Thymus (tissue), 11 donors: ENCODE data around the gene GAREM1. TPM values are rescaled to one million over a fixed set of nuclear protein-coding genes. Genes with fewer than 3 reads are reported as not detected.

Experiments used
- DNase-seq, 9 donors: peaks; one replicate each; pipeline ENCODE4 v3.0.0-alpha.2; 2013; ENCODE audit warnings: low spot score in 9 of 9, low read depth in 6 of 9, missing footprints in 1 of 9
- H3K27ac ChIP-seq, 2 donors: one replicate each; pipeline ENCODE4 v1.5.1; 2013; ENCODE audit warnings: control low read depth in 1 of 2, low read depth in 1 of 2, low read length in 1 of 2, mild to moderate bottlenecking in 1 of 2, moderate library complexity in 1 of 2
- H3K27me3 ChIP-seq, 2 donors: one replicate each; pipeline ENCODE4 v1.5.1; 2013; ENCODE audit warnings: low read length in 1 of 2; ENCODE audit not compliant: control insufficient read depth in 2 of 2, insufficient read depth in 1 of 2
- H3K36me3 ChIP-seq, 2 donors: one replicate each; pipeline ENCODE4 v1.5.1; 2013; ENCODE audit warnings: low read length in 1 of 2, mild to moderate bottlenecking in 1 of 2, moderate library complexity in 1 of 2; ENCODE audit not compliant: control insufficient read depth in 2 of 2, insufficient read depth in 2 of 2
- H3K4me1 ChIP-seq, 2 donors: one replicate each; pipeline ENCODE4 v1.5.1; 2013; ENCODE audit warnings: low read length in 2 of 2; ENCODE audit not compliant: control insufficient read depth in 2 of 2, insufficient read depth in 2 of 2
- H3K4me3 ChIP-seq, 2 donors: one replicate each; pipeline ENCODE4 v1.5.1; 2013; ENCODE audit warnings: low read length in 2 of 2, control low read depth in 1 of 2, mild to moderate bottlenecking in 1 of 2
- H3K9me3 ChIP-seq, 2 donors: one replicate each; pipeline ENCODE4 v1.5.1; 2013; ENCODE audit warnings: low read length in 1 of 2, mild to moderate bottlenecking in 1 of 2; ENCODE audit not compliant: control insufficient read depth in 2 of 2, insufficient read depth in 1 of 2
- WGBS: extraction: QIAGEN DNeasy Blood & Tissue Kit; methylation state at CpG from one replicate; pipeline ENCODE4 v1.1.7; 2013; 5-methylcytosine and 5-hydroxymethylcytosine counted together
- polyA plus RNA-seq: library from polyadenylated mRNA; stranded (reverse); fragments of 200-250 nt; gene quantifications from one replicate; pipeline ENCODE4 v1.2.3, GENCODE V29; 2013
- total RNA-seq: library from RNA; stranded (reverse); fragments of 120-200 nt; gene quantifications from one replicate; pipeline ENCODE4 v1.2.4, GENCODE V29; 2013
- donor health status: healthy.

The GAREM1 gene
- total and polyA plus RNA-seq, 2 donors = 0.57 to 1.5 TPM

GRCh38 chr18:32386471-32386870 is 84.2 kb downstream of the GAREM1 start:
- H3K9me3 ChIP-seq = no peaks in the 10 kb centered on the region
- no peaks in the 10 kb centered on the region for H3K27me3 ChIP-seq
- no peak overlapping the region for H3K4me3 ChIP-seq
- H3K4me1 ChIP-seq = no peaks in the 10 kb centered on the region
- H3K27ac ChIP-seq = no peak overlapping the region
- DNase-seq = no peak
- H3K36me3 ChIP-seq = no peaks in the 10 kb centered on the region
- WGBS = 90% methylated on average over 5 of the region's 5 CpGs

- Histone ChIP-seq H3K36me3 (no peaks in the 10 kb centered on the region), H3K27ac (no peak overlapping the region), H3K27me3 (no peaks in the 10 kb centered on the region), H3K4me1 (no peaks in the 10 kb centered on the region), H3K9me3 (no peaks in the 10 kb centered on the region), H3K4me3 (no peak overlapping the region)
- no peak for DNase-seq
- 85% methylated on average over 4 of the region's 4 CpGs for WGBS
Observed at GRCh38 chr18:32383050-32383819, 87.4 kb downstream of the GAREM1 start.

GRCh38 chr18:32381761-32382160 is 88.9 kb downstream of the GAREM1 start:
- H3K9me3 ChIP-seq = no peaks in the 10 kb centered on the region
- H3K27ac ChIP-seq = no peak overlapping the region
- no peaks in the 10 kb centered on the region for H3K4me1 ChIP-seq
- H3K36me3 ChIP-seq = no peaks in the 10 kb centered on the region
- DNase-seq = no peak
- H3K27me3 ChIP-seq = no peaks in the 10 kb centered on the region
- no peak overlapping the region for H3K4me3 ChIP-seq
- WGBS = 97% methylated on average over 2 of the region's 2 CpGs

GRCh38 chr18:32380559-32380958 is 90.1 kb downstream of the GAREM1 start:
- no peak overlapping the region for H3K4me3 ChIP-seq
- WGBS = 37% methylated on average over 1 of the region's 1 CpG
- no peaks in the 10 kb centered on the region for H3K36me3 ChIP-seq
- H3K9me3 ChIP-seq = no peaks in the 10 kb centered on the region
- H3K4me1 ChIP-seq = no peaks in the 10 kb centered on the region
- DNase-seq = no peak
- H3K27ac ChIP-seq = no peak overlapping the region
- no peaks in the 10 kb centered on the region for H3K27me3 ChIP-seq

GRCh38 chr18:32379891-32380290 is 90.8 kb downstream of the GAREM1 start:
- no peaks in the 10 kb centered on the region for H3K27me3 ChIP-seq
- no peak for DNase-seq
- no peaks in the 10 kb centered on the region for H3K4me1 ChIP-seq
- H3K36me3 ChIP-seq = no peaks in the 10 kb centered on the region
- no peak overlapping the region for H3K4me3 ChIP-seq
- 96% methylated on average over 7 of the region's 7 CpGs for WGBS
- H3K9me3 ChIP-seq = no peaks in the 10 kb centered on the region
- no peak overlapping the region for H3K27ac ChIP-seq

DNA sequence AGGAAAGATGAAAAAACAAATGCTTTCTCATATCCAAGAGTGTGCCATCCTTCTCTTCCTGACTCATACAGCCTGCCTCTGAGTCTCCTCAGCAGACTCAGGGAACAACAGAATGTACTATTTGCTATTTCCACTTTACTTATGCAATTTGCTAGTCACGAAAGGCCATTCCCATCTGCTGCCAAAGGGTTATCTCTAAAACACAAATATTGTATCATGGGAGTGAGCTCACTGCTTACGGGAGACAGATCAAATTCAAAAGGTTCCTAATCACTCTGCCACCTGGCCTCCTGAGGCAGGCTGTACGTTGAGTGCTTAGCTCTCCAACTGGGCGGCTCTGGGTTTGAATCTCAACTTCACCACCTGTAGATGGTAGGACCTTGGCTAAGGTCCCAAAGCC is 92.0 kb downstream of the GAREM1 start:
- DNase-seq = no peak
- Histone ChIP-seq H3K9me3 (no peaks in the 10 kb centered on the region), H3K27ac (no peak overlapping the region), H3K4me1 (no peaks in the 10 kb centered on the region), H3K27me3 (no peaks in the 10 kb centered on the region), H3K4me3 (no peak overlapping the region), H3K36me3 (no peaks in the 10 kb centered on the region)
- 95% methylated on average over 4 of the region's 4 CpGs for WGBS

DNA sequence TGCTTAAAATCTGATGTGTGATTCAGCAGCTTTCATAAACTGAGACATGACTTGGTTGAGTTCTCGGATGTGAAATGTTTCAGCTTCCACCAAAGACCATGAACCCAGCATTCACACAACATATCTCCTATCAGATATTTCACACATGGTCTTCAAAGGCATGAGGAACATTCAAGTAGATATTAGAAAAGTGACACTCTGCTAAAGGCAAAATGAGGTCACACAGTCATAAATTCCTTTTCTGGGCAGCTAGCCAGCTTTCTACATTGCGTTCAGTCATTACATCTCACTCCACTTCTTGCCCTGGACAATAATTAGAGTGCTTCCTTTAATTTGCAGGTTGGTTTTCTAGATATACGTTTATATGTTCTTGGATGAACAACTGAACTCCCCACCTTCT is 96.7 kb downstream of the GAREM1 start:
- Histone ChIP-seq H3K4me1 (no peaks in the 10 kb centered on the region), H3K36me3 (no peaks in the 10 kb centered on the region), H3K4me3 (no peak overlapping the region), H3K27ac (no peak overlapping the region), H3K9me3 (no peaks in the 10 kb centered on the region), H3K27me3 (no peaks in the 10 kb centered on the region)
- WGBS = 45% methylated on average over 3 of the region's 3 CpGs
- no peak for DNase-seq

- Histone ChIP-seq H3K9me3 (no peaks in the 10 kb centered on the region), H3K36me3 (no peaks in the 10 kb centered on the region), H3K27ac (no peak overlapping the region), H3K27me3 (no peaks in the 10 kb centered on the region), H3K4me3 (no peak overlapping the region), H3K4me1 (no peaks in the 10 kb centered on the region)
- no peak for DNase-seq
- 97% methylated on average over 4 of the region's 4 CpGs for WGBS
Observed at GRCh38 chr18:32373505-32373904, 97.2 kb downstream of the GAREM1 start.

GRCh38 chr18:32372381-32373061 is 98.2 kb downstream of the GAREM1 start:
- Histone ChIP-seq H3K4me3 (no peak overlapping the region), H3K4me1 (no peaks in the 10 kb centered on the region), H3K9me3 (no peaks in the 10 kb centered on the region), H3K36me3 (no peaks in the 10 kb centered on the region), H3K27ac (no peak overlapping the region), H3K27me3 (no peaks in the 10 kb centered on the region)
- DNase-seq = no peak
- WGBS = 94% methylated on average over 3 of the region's 3 CpGs
